GM19043 (cell line): Measurements from ENCODE around the gene PATZ1.
"Not testable (repeated sequence)": the region's sequence is repeated elsewhere in the genome, so short reads cannot be mapped to it uniquely, and the experiment has no call there.

Experiments used
- ATAC-seq: cut with Tn5 transposase; IDR thresholded peaks from one replicate; pipeline ENCODE4 v1.9.1; 2021; ENCODE audit warnings: low read depth; ENCODE audit not compliant: unreplicated experiment

PATZ1 gene

DNA sequence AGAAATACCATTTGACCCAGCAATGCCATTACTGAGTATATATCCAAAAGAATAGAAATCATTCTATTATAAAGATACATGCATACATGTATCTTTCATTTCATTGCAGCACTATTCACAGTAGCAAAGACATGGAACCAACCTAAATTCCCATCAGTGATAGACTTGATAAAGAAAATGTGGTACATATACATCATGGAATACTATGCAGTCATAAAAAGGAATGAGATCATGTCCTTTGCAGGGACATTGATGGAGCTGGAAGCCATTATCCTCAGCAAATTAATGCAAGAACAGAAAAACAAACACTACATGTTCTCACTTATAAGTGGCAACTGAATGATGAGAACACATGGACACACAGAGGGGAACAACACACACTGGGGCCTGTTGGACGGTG lies 31.9 kb downstream of the PATZ1 start:
- not testable (repeated sequence) for ATAC-seq

- ATAC-seq = no peak
Observed at GRCh38 chr22:31313366-31314147, 32.6 kb downstream of the PATZ1 start.

- no peak for ATAC-seq
Observed at GRCh38 chr22:31308181-31308580, 38.0 kb downstream of the PATZ1 start.

DNA sequence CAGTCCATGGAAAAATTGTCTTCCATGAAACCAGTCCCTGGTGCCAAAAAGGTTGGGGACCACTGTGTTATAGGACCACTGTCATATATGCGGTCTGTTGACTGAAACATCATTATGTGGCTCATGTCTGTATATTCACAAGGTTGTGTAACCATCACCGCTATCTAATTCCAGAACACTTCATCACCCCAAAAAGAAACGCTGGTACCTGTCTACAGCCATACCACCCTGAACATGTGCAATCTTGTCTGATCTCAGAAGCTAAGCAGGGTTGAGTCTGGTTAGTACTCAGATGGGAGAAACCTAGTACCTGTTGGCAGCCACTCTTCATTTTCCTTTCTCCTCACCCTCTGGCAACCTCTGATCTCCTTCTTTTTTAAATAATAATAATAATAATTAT lies 41.0 kb downstream of the PATZ1 start:
- no peak for ATAC-seq

DNA sequence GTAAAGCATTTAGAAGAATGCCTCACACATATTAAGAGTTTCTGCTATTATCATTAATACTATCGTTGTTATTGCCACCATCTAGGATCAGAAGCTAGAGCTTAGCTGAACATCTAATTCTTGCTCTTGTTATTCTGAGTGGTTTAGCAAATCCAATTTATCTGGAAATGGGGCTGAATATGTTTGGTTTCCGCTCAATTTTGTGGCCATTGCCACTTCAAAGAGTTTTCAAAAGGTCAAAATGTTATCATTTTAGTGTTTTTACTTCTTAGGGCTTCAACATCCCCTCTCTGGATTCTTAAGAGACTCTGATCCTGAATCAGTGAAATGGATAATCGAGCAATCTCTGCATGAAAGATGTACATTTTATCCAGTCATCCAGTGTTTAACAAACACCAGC lies 43.6 kb downstream of the PATZ1 start:
- no peak for ATAC-seq

DNA sequence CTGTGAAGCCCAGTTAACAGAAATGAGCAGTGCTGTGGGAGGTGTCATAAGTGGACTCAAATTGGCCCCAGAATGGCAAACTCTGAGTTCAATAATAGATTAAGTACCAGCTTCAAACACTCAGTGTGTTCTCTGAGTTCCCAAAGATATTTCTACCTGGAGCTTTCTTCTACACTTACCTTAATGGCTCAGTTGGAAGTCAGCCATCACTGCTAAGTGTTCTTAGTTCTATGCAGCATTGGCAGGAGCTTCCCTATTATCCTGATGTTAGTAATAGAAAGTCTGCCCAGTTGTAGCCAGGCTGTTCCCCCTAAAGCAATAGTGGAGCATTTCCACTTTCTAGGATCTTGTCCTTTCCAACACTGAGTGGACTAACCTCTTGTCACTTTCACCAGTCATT lies 44.1 kb downstream of the PATZ1 start:
- ATAC-seq = no peak

- no peak for ATAC-seq
Observed at GRCh38 chr22:31300896-31301295, 45.2 kb downstream of the PATZ1 start.

GRCh38 chr22:31295831-31296657 lies 50.1 kb downstream of the PATZ1 start:
- no peak for ATAC-seq

DNA sequence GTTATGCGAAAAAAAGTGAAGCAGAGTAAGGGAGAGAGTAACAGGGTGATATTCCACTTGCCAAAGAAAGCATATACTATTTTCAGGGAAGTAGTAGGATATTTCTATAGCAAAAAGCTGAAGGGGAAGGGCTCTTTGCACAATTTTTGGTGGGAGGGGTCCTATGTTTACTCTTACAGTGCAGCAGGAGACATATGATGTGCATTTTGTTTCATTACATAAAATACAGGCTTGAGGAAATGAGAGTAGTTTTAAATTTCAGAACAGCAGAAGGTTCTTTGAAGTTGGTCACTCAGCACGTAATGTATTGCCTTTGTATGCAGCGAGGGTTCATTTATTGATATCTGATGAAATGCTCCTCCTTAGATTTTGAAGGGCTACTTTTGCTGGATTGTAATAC lies 50.8 kb downstream of the PATZ1 start:
- ATAC-seq = no peak

DNA sequence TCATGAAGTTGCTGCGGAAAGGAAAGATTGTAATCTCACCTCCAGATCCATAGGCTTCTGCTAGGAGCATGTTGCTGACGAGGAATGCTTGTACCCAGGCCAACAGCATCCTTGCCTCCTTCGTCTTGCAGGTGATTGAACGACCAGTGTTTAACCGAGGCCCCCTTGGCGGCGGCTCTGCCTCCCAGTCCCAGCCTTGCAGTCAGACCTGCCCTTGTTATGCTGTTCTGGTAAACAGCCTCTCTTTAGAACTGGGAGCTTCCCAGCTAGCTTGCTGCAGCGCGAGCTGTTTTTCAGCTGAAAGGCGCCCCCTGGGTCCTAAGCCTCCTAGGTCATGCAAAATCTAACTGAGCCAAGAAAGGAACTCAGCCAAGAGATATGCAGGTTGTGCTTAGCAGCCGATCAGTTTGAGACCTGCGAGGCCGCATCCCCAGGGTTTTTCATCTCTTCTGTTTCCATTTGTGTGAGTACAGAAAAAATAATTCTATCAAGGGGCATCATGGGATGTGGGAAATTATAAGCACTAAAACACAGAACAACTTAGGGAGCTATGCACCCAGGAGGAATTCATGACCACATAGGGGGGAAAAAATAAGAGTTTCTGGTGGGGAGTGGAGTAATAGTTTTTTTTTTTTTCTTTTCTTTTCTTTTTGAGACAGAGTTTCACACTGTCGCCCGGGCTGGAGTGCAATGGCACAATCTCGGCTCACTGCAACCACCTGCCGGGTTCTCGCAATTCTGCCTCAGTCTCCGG lies 53.7 kb downstream of the PATZ1 start, which contains the start of gene PIK3IP1:
TSS of gene PIK3IP1 (minus strand) at position 253 of the 754 bp plus-strand sequence. CDS start at position 109, 144 bp downstream.
- no peak for ATAC-seq

GRCh38 chr22:31291481-31292235 lies 54.5 kb downstream of the PATZ1 start:
- ATAC-seq = no peak

- peak; percentile 83 for ATAC-seq
Observed at GRCh38 chr22:31290494-31291471, 55.4 kb downstream of the PATZ1 start.

- no peak for ATAC-seq
Observed at GRCh38 chr22:31289344-31289743, 56.8 kb downstream of the PATZ1 start.

DNA sequence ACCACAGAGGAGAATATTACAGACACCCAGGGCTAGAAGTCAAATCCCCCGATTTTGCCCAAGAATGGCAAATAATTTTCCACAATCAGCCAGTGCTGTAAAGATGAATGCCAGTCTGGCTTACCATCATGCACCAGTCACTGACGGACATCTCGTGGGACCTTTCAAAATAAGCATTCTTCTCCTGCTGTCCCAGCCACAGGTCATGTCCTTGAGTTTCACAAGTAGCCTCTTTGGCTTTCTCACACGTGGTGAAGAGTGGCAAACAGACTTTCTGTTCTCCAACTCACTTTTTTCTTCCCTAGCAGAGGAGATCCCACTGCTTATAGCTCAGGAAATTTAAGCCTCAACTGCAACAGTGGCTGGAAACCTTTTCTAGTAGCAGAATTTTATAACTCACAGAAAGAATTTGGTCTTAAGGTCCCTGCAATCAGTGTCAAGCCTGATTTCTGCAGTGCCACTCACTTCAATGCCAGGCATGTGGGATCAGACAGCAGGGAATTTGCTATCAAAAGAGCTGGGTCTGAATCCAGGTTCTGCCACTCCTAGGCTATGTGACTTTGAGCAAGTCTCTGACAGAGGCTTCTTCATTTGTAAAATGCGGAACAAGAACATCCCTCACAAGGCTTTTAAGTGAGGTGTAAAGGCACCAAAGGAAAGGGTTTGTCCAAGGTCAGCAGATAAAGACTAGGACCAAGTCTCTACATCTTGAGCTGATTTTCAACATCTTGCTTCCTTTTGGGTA lies 57.5 kb downstream of the PATZ1 start:
- ATAC-seq = no peak

GRCh38 chr22:31287818-31288495 lies 58.2 kb downstream of the PATZ1 start:
- ATAC-seq = no peak

- no peak for ATAC-seq
Observed at GRCh38 chr22:31286360-31287255, 59.5 kb downstream of the PATZ1 start.
